Right cardiac atrium (tissue), 5 donors: Measurements from ENCODE around the gene AHRR. TPM values are rescaled to one million over a fixed set of nuclear protein-coding genes. Genes with fewer than 3 reads are reported as not detected.

Experiments used
- ATAC-seq, 2 donors: fragments of 200-7000 bp; cut with Tn5 transposase; one replicate each; pipeline versions ENCODE4 v1.8.0 to v1.9.1; 2020; ENCODE audit warnings: moderate library complexity in 2 of 2, mild to moderate bottlenecking in 1 of 2
- DNase-seq, 3 donors: peaks; one replicate each; pipeline ENCODE4 v3.0.0-alpha.2; 2020
- H3K27ac ChIP-seq: one replicate; pipeline ENCODE4 v1.5.1; 2013; ENCODE audit warnings: mild to moderate bottlenecking, low read length, control low read depth, moderate library complexity
- H3K27me3 ChIP-seq: one replicate; pipeline ENCODE4 v1.6.1; 2013; ENCODE audit not compliant: control insufficient read depth, insufficient read depth
- H3K4me1 ChIP-seq: one replicate; pipeline ENCODE4 v1.6.1; 2013; ENCODE audit warnings: low read length; ENCODE audit not compliant: control insufficient read depth, insufficient read depth
- H3K4me3 ChIP-seq: one replicate; pipeline ENCODE4 v1.5.1; 2013; ENCODE audit warnings: low read length, control low read depth
- H3K9me3 ChIP-seq: one replicate; pipeline ENCODE4 v1.6.1; 2013; ENCODE audit warnings: low read length; ENCODE audit not compliant: control insufficient read depth
- WGBS: extraction: QIAGEN DNeasy Blood & Tissue Kit; methylation state at CpG from one replicate; pipeline ENCODE4 v1.1.7; 2013; 5-methylcytosine and 5-hydroxymethylcytosine counted together
- intact Hi-C, 4 donors: fragments of 100-400 bp; cut with DNase I; formaldehyde crosslinking; loops; one replicate each; pipeline versions ENCODE4 v1.11.0 to v1.14.0; 2022 to 2023
- polyA plus RNA-seq: library from polyadenylated mRNA; stranded (reverse); fragments of 200-250 nt; gene quantifications from one replicate; pipeline ENCODE4 v1.2.3, GENCODE V29; 2013
- total RNA-seq, 4 donors: library from RNA; stranded (reverse); fragmentation: NEBNext Ultra II Directional; extraction: Animal tissue kit (Norgen Biotek cat#: 25700); gene quantifications; one replicate each; pipeline ENCODE4 v1.2.1, GENCODE V29; 2021
- donor health status: healthy with polysubstance abuse.
- donor health status: DM: no; HTN: yes; CAD: no.
- donor health status: DM: no; HTN: no; CAD: no.
- donor health status: DM: no; HTN: yes; CAD: no; lungs with severe emphysema.
- donor health status: DM: yes; HTN: yes; CAD: no.

AHRR gene
- total and polyA plus RNA-seq, 5 donors, result 0.17 to 3.7 (median 0.41) TPM

DNA sequence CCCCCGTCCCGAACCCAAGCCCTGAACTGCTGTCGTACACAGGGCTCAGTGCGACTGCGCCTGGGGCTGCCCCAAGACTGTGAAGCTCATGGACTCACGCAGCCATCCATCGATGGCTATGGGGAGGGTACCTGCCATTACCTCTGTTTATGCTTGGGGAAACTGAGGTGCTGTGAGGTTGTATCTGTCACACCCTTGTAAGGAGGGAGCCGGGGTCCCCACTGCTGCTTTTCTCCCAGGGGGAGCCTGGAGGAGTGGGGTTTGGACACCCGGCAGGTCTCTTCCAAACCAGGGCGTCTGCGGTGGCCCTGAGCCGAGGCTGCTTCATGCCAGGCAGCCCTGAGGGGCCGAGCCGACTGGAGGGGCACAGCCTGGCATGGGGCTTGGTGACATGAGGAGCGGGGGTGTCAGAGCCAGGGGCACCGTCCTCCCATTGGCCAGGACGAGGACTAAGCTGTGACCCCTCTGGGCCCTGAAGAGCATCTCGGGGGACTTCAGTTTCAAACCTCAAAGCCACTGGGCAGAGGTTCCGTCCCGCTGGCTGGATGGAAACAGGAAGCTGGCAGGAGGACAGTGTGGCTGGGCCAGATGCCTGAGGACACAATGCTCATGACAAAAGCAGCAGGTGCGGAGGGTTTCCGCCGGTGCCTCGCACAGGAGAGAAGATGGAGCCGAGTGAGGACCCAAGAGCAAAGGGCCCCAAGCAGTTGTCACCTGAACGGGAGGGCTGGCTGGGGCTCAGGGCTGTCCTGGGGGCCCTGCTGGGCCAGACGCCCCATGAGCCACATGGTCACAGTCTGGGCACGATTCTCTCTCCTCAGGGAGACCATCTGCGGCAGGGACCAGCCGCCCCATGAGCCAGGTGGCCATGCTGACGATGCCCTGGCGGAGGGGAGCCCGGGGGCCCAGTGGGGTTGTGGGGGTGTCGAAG, 67.0 kb downstream of the AHRR start:
- no peak overlapping the region for H3K4me3 ChIP-seq
- H3K27ac ChIP-seq, result no peak overlapping the region
- intact Hi-C loops, result no loop called here
- no peaks in the 10 kb centered on the region for H3K4me1 ChIP-seq
- DNase-seq (no peak), ATAC-seq (peak in 1 of 2 donors; percentile 31)
- H3K27me3 ChIP-seq, result no peaks in the 10 kb centered on the region
- H3K9me3 ChIP-seq, result peaks cover 9% of the 10 kb centered on the region
- 88% methylated on average over 34 of the region's 34 CpGs for WGBS

DNA sequence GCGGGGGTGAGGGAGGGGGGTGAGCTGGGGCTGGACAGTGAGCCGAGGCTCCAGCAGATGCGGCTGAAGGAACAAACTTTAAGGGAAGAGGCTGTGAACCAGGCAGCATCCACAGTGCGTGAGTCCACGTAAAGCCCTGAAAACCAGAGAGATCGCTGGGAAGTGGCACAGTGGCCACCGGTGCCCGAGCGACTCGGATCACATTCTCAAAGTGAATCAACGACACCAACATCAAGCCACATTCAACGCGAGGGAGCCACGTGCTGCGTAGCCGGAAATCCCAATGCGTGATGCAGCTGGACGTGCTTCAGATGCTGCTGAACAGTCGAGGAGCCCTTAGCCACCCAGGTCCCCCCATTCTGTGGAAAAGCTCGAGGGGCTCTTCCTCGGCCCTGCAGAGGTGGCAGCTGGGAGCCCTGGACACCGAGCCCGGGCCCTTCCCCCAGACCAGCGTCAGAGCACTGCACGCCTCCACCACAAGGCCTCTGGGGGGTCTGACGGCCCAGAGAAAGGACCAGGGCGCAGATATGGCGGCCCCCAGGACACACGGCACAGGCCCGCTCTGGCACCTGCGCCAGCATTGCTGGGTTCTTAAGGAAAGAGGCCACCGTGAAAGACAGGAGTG, 67.8 kb downstream of the AHRR start:
- DNase-seq (no peak), ATAC-seq (no peak)
- H3K27me3 ChIP-seq, result no peaks in the 10 kb centered on the region
- no peak overlapping the region for H3K27ac ChIP-seq
- no peaks in the 10 kb centered on the region for H3K4me1 ChIP-seq
- peaks cover 9% of the 10 kb centered on the region for H3K9me3 ChIP-seq
- intact Hi-C loops, result no loop called here
- H3K4me3 ChIP-seq, result no peak overlapping the region
- 91% methylated on average over 32 of the region's 32 CpGs for WGBS

DNA sequence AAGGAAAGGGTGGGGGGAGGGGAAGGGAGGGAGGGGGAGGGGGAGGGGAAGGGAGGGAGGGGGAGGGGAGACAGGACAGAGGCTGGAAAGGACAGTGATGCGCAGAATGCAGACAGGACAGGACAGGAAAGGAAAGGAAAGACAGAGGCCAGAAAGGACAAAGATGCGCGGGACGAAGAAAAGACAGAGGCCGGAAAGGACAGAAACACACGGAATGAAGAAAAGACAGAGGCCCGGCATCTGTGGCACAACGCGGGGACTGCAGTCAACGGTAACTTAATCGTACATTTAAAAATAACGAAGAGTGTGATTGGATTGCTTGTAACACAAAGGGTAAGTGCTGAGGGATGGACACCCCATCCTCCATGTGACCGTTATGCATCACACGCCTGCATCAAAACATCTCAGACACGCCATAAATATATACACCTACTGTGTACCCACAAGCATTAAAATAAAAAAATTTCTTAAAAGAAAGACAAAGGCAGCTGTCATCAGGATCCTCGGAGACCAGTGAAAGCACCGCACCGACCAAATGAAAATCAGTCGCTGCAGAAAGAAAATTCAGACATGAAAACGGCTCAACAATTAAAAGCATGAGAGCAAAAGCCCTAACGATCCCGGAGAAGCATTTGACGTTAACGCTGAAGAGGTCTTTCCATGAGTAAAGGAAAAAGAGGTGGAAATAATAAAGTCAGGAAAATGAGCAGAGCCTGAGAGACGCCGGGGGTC, 68.5 kb downstream of the AHRR start:
- DNase-seq (no peak), ATAC-seq (no peak)
- intact Hi-C loops, result no loop called here
- H3K27me3 ChIP-seq, result no peaks in the 10 kb centered on the region
- H3K4me3 ChIP-seq, result no peak overlapping the region
- WGBS, result 83% methylated on average over 26 of the region's 26 CpGs
- no peaks in the 10 kb centered on the region for H3K4me1 ChIP-seq
- H3K27ac ChIP-seq, result no peak overlapping the region
- peaks cover 8% of the 10 kb centered on the region for H3K9me3 ChIP-seq

DNA sequence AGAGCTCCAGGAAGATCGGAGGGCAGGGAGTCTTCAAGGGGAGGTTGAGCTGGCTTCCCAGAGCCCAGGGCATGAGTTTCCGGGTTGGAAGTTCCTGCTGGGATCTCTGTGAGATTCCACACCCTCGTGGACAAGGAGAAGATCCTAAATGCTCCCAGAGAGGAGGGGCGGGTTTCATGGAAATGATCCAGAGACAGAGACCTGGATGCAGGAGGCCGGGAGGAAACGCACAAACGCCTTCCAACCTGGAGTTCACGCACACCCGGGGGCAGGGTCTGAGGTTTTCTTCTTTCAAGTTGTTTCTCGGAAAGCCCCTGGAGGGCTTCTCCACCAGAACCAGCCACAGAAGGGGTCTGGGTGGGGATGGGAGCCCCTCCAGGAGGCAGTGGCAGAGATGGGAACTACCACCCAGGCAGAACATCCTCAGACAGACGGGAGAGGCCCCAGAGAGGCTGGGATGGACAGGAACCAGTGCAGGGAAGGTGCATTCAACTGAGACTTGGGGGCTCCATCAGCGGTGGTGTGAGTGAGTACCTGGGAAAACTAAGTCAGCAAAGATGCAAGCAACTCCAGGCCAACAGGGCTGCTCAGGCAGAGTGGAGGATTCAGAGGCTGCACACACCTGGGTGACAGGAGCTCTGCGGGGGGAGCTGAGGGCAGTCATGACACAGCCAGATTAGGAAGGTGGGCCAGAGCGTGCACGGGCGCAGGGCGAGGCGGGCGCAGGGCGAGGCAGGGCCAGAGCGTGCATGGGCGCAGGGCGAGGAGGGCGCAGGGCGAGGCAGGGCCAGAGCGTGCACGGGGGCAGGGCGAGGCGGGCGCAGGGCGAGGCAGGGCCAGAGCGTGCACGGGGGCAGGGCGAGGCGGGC, 69.3 kb downstream of the AHRR start:
- no peak overlapping the region for H3K27ac ChIP-seq
- no peak for ATAC-seq
- no peak overlapping the region for H3K4me3 ChIP-seq
- intact Hi-C loops, result no loop called here
- no peaks in the 10 kb centered on the region for H3K27me3 ChIP-seq
- peaks cover 6% of the 10 kb centered on the region for H3K9me3 ChIP-seq
- WGBS, result 69% methylated on average over 32 of the region's 35 CpGs
- no peak for DNase-seq
- H3K4me1 ChIP-seq, result no peaks in the 10 kb centered on the region

DNA sequence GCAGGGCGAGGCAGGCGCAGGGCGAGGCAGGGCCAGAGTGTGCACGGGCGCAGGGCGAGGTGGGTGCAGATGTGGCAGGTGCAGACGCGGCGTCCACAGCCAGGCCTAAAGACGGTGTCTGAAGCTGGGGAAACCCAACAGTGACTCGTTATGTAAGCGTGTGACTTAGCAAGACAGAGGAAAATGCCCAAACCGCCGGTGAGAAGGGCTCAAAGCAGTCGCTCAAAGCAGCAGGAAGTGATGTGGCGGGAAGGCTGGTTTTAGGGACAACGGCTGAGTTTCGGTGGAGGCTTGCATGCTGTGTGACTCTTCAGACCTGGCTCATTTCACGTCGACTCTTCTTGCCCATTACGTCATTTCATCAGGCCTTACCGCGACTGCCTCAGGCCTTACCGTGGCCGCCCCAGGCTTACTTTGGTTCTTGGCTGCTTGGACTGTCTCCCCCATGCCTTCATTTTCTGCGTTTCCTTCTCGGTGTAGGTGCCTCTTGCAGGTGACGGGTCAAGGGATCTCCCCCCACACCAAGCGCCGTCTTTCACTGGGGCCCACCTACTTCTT, 71.0 kb downstream of the AHRR start:
- DNase-seq (no peak), ATAC-seq (no peak)
- intact Hi-C loops, result no loop called here
- Histone ChIP-seq H3K27ac (no peak overlapping the region), H3K4me3 (no peak overlapping the region), H3K4me1 (no peaks in the 10 kb centered on the region), H3K9me3 (peaks cover 2% of the 10 kb centered on the region), H3K27me3 (no peaks in the 10 kb centered on the region)
- WGBS, result 83% methylated on average over 30 of the region's 30 CpGs

DNA sequence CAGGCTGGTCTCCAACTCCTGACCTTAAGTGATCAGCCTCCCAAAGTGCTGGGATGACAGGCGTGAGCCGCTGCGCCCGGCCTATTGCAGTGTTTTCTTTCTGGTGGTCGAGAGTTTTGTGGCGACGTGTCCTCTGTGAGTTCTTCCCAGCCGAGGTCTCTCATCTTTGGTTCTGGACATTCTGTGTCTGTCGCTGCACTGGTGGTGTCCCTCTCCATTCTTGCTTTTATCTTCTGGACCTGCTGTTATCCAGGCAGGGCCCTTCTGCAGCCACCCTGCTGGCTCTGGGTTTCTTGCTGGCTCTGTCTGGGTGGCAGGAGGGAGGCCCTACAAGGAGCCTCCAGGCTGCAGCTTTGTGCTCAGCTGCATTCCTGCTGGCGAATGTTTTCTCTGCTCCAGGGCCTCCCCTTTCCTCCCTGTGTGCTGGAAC, 72.3 kb downstream of the AHRR start:
- Histone ChIP-seq H3K4me1 (no peaks in the 10 kb centered on the region), H3K27ac (no peak overlapping the region), H3K4me3 (no peak overlapping the region), H3K9me3 (peaks cover 2% of the 10 kb centered on the region), H3K27me3 (no peaks in the 10 kb centered on the region)
- DNase-seq (no peak), ATAC-seq (no peak)
- WGBS, result 87% methylated on average over 10 of the region's 10 CpGs
- intact Hi-C loops, result no loop called here

DNA sequence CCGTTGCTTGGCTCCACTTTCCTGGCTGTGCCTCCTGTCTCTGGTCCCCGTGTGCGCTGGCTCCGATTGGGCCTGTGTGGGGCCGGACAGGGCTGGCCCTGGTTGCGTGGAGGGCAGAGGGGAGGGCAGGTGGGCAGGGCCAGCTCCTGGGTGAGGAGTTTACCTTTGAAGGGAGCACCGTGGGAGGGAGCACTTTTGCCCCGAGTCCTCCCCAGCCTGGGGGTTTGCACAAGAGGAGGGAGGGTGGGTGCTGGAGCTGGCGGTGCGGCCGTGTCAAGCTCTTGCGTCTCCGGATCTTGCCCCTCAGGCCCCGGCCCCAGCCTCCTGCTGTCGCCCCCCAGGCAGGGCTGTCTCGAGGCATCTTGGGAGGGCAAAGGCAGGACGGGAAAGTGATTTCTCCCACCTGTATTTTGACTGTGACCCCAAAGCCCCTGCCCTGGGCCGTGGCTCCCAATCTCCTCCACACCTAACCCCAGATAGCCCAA, 73.2 kb downstream of the AHRR start:
- H3K27me3 ChIP-seq, result no peaks in the 10 kb centered on the region
- no peak for DNase-seq
- H3K4me1 ChIP-seq, result no peaks in the 10 kb centered on the region
- H3K9me3 ChIP-seq, result peaks cover 2% of the 10 kb centered on the region
- H3K4me3 ChIP-seq, result no peak overlapping the region
- intact Hi-C loops, result no loop called here
- WGBS, result 82% methylated on average over 18 of the region's 18 CpGs
- ATAC-seq, result no peak
- H3K27ac ChIP-seq, result no peak overlapping the region

DNA sequence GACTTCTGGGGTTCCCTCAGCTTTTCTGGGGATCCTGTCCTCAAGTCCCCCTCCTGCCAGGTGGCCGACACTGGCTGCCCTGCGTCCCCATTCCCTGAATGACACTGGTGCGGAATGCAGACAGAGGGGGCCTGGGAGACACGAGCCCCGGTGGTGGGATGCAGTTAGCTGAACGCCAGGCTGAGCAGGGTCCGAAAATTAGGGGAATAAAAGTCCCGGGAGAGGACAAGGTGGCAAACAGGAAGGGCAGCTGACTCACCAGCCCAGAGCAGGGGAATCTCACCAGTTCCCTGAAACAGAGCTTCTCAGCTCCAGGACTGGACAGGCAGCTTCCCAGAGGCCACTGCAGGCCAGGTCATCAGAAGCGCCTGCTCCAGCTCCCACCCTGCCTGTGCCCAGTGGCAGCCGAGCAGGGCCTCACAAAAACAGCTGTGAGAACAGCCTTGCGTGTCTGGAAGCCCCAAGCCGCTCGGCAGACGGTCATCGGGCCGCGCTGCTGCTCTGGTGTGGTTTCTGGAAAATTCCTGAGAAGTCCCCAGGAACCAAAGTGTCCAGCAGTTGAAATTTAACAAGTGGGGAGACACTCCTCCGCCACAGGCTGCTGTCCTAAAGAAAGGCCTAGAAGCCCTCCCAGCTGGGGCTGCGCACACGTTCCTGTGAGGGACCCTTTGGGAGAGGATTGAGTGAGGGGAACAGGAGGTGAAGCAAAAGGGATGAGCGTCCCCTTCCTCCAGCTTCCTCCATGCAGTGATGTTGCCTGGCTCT, 73.8 kb downstream of the AHRR start:
- Histone ChIP-seq H3K4me1 (no peaks in the 10 kb centered on the region), H3K9me3 (peaks cover 2% of the 10 kb centered on the region), H3K27ac (no peak overlapping the region), H3K27me3 (no peaks in the 10 kb centered on the region), H3K4me3 (no peak overlapping the region)
- DNase-seq (peak in 1 of 3 donors; percentile 54), ATAC-seq (peak in 1 of 2 donors; percentile 12)
- intact Hi-C loops, result no loop called here
- 73% methylated on average over 21 of the region's 21 CpGs for WGBS

DNA sequence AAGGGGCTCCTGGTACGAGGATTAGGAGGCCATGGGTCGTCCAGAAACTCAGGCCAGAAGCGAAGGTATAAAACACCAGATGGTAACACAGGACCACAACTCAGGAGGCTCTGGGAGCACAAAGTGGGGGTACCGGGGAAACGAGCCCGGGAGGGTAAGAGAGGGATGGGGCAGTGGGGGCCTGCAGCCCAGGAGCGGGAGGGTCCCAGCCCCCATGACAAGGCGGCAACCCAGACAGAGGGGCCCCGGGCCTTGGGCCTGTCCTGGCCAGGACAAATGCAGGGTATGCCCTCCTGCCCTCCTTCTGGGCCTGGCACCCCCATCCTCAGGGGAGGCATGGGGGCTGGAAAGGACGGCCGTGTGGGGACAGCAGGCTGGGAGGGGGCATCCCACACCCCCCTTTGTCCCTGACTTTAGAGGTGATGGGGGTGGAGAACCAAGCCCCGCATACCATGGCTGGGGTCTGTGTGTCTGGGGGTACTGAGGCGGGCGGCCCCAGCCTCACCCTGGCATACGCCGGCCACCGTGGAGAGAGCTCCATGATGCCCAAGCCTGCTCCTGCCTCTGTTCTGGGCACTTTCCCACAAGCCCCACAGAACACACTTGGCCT, 74.5 kb downstream of the AHRR start:
- intact Hi-C loops, result no loop called here
- Histone ChIP-seq H3K27me3 (no peaks in the 10 kb centered on the region), H3K4me1 (no peaks in the 10 kb centered on the region), H3K9me3 (peaks cover 1% of the 10 kb centered on the region), H3K4me3 (no peak overlapping the region), H3K27ac (no peak overlapping the region)
- WGBS, result 93% methylated on average over 17 of the region's 17 CpGs
- peak in 1 of 3 donors; percentile 37 for DNase-seq
- no peak for ATAC-seq
